HepG2 (cell line): Measurements from ENCODE around the gene LEMD2. TPM values are rescaled to one million over a fixed set of nuclear protein-coding genes. Genes with fewer than 3 reads are reported as not detected.

Experiments
- HDAC1 ChIP-seq: sonication (generic); formaldehyde crosslinking; IDR thresholded peaks from 2 replicates; pipeline ENCODE4 v1.5.1; 2020; ENCODE audit warnings: mild to moderate bottlenecking, missing genetic modification reagents
- HDAC2 ChIP-seq: sonication (generic); formaldehyde crosslinking; IDR thresholded peaks from 2 replicates; pipeline ENCODE4 v1.4.0; 2020; ENCODE audit warnings: missing genetic modification reagents
- MATR3 ChIP-seq: sonication (generic); formaldehyde crosslinking; IDR thresholded peaks from 2 replicates; pipeline ENCODE4 v1.4.0; 2020; ENCODE audit warnings: missing genetic modification reagents
- NFE2L2 ChIP-seq: fragments of 150-350 bp; IDR thresholded peaks from 2 replicates; pipeline ENCODE4 v1.6.1; 2014; ENCODE audit warnings: low read length
- RCOR2 ChIP-seq: IDR thresholded peaks from 2 replicates; pipeline ENCODE4 v1.6.1; 2016; ENCODE audit warnings: missing biosample characterization, missing genetic modification reagents
- YEATS4 ChIP-seq: sonication (generic); formaldehyde crosslinking; IDR thresholded peaks from 2 replicates; pipeline ENCODE4 v1.4.0; 2020; ENCODE audit warnings: missing genetic modification reagents, borderline replicate concordance
- ZFY ChIP-seq: sonication (generic); formaldehyde crosslinking; IDR thresholded peaks from 2 replicates; pipeline ENCODE4 v1.4.0; 2020; ENCODE audit warnings: missing genetic modification reagents
- ZNF326 ChIP-seq: sonication (generic); formaldehyde crosslinking; IDR thresholded peaks from 2 replicates; pipeline ENCODE4 v1.4.0; 2020; ENCODE audit warnings: missing genetic modification reagents, borderline replicate concordance
- ZNF431 ChIP-seq: sonication (generic); formaldehyde crosslinking; IDR thresholded peaks from 2 replicates; pipeline ENCODE4 v1.9.0; 2022; ENCODE audit warnings: missing genetic modification reagents, low read depth, mild to moderate bottlenecking, borderline replicate concordance
- polyA plus RNA-seq, 8 experiments: library from polyadenylated mRNA; depleted of rRNA in 3 of 8; stranded (reverse) in 7 of 8; unstranded in 1 of 8; fragments of >200 nt; fragmentation: Illumina TruSeq in 4 of 8; extraction: Trizol in 4 of 8; gene quantifications; 2 replicates each; pipeline versions ENCODE4 v1.2.1 to v1.2.3, GENCODE V29; 2011 to 2016; ENCODE audit warnings: low read depth in 4 of 8, missing spikeins in 1 of 8, mixed read lengths in 1 of 8; ENCODE audit not compliant: insufficient read depth in 1 of 8
- total RNA-seq, 5 experiments: library from RNA; depleted of rRNA; stranded (reverse); fragments of >200 nt; fragmentation: Illumina TruSeq; extraction: Trizol; gene quantifications; 2 replicates each; pipeline ENCODE4 v1.2.3, GENCODE V29; 2016; ENCODE audit warnings: low read depth in 1 of 5
- TF ChIP-seq, protein P1 (sequence below): sonication (generic); formaldehyde crosslinking; IDR thresholded peaks from 2 replicates; pipeline ENCODE4 v1.4.0; 2020; ENCODE audit warnings: missing genetic modification reagents, borderline replicate concordance
- TF ChIP-seq, protein P2 (sequence below), 2 experiments: sonication (generic) in 1 of 2; formaldehyde crosslinking in 1 of 2; IDR thresholded peaks; 2 replicates each; pipeline versions ENCODE4 v1.6.1 to v1.9.0; 2014 to 2022; ENCODE audit warnings: antibody characterized with exemption in 1 of 2, borderline replicate concordance in 1 of 2, inconsistent platforms in 1 of 2, low read depth in 1 of 2, missing genetic modification reagents in 1 of 2

The LEMD2 gene
- total and polyA plus RNA-seq, 2 of the 13 experiments (the other 11 are each of a cell fraction or from before 2014, with no cell fraction given) = 45.2 to 62.9 TPM

DNA sequence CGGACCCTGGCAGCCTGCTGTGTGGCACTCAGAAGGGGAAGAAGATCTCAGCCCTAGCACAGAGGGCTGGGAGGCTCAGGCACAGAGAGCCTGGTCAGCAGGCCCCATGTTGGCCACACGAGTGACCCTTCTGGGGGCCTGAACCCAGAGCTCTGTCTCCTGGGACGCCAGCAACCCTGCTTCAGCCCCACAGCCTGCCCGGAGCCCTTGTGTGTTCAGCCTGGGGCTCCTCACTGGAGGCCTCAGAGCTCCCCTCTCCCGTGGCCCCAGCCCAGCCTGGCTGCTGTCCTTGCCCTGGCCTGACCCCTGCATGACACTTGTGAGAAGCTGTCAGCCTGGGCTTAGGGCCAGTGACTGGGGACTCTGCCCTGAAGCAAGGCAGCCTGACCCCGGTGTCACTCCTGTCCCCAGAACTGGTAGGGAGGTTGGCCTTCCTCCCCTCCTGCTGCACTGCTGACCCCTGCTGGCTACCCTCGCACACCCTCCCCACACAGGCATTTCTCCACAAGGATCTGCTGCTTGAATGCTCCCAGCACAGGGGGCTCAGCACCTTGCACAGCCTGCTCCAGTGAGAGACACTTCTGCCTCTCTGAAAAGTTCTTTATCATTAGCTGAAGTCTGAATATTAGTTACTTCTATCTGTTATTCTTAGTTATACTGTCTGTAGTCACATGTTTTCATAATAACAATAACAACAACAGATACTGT is 26.9 kb downstream of the LEMD2 start (continued):
- TF ChIP-seq, protein P1, sequence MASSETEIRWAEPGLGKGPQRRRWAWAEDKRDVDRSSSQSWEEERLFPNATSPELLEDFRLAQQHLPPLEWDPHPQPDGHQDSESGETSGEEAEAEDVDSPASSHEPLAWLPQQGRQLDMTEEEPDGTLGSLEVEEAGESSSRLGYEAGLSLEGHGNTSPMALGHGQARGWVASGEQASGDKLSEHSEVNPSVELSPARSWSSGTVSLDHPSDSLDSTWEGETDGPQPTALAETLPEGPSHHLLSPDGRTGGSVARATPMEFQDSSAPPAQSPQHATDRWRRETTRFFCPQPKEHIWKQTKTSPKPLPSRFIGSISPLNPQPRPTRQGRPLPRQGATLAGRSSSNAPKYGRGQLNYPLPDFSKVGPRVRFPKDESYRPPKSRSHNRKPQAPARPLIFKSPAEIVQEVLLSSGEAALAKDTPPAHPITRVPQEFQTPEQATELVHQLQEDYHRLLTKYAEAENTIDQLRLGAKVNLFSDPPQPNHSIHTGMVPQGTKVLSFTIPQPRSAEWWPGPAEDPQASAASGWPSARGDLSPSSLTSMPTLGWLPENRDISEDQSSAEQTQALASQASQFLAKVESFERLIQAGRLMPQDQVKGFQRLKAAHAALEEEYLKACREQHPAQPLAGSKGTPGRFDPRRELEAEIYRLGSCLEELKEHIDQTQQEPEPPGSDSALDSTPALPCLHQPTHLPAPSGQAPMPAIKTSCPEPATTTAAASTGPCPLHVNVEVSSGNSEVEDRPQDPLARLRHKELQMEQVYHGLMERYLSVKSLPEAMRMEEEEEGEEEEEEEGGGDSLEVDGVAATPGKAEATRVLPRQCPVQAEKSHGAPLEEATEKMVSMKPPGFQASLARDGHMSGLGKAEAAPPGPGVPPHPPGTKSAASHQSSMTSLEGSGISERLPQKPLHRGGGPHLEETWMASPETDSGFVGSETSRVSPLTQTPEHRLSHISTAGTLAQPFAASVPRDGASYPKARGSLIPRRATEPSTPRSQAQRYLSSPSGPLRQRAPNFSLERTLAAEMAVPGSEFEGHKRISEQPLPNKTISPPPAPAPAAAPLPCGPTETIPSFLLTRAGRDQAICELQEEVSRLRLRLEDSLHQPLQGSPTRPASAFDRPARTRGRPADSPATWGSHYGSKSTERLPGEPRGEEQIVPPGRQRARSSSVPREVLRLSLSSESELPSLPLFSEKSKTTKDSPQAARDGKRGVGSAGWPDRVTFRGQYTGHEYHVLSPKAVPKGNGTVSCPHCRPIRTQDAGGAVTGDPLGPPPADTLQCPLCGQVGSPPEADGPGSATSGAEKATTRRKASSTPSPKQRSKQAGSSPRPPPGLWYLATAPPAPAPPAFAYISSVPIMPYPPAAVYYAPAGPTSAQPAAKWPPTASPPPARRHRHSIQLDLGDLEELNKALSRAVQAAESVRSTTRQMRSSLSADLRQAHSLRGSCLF = no peak
- TF ChIP-seq ZNF431 (CRISPR knock-in tag) = 0 out of 2 replicates have a peak, but pooled peaks have one; percentile 47
- TF ChIP-seq MATR3 (CRISPR knock-in tag) = no peak
- no peak for TF ChIP-seq NFE2L2
- TF ChIP-seq, protein P2, sequence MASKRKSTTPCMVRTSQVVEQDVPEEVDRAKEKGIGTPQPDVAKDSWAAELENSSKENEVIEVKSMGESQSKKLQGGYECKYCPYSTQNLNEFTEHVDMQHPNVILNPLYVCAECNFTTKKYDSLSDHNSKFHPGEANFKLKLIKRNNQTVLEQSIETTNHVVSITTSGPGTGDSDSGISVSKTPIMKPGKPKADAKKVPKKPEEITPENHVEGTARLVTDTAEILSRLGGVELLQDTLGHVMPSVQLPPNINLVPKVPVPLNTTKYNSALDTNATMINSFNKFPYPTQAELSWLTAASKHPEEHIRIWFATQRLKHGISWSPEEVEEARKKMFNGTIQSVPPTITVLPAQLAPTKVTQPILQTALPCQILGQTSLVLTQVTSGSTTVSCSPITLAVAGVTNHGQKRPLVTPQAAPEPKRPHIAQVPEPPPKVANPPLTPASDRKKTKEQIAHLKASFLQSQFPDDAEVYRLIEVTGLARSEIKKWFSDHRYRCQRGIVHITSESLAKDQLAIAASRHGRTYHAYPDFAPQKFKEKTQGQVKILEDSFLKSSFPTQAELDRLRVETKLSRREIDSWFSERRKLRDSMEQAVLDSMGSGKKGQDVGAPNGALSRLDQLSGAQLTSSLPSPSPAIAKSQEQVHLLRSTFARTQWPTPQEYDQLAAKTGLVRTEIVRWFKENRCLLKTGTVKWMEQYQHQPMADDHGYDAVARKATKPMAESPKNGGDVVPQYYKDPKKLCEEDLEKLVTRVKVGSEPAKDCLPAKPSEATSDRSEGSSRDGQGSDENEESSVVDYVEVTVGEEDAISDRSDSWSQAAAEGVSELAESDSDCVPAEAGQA (IDR thresholded peaks at IDR 0.05; ENCODE audit: low read depth) = no peak
- TF ChIP-seq, protein P2 (CRISPR knock-in tag; IDR thresholded peaks at IDR 0.05; ENCODE audit: borderline replicate concordance) = no peak
- TF ChIP-seq ZNF326 = no peak
- TF ChIP-seq ZFY (CRISPR knock-in tag) = peak; percentile 59
- peak; percentile 57; the same call in 1 of the 2 replicates for TF ChIP-seq YEATS4 (CRISPR knock-in tag)
- peak; percentile 87 for TF ChIP-seq HDAC1 (CRISPR knock-in tag)
- peak; percentile 92 for TF ChIP-seq HDAC2 (CRISPR knock-in tag)
- TF ChIP-seq RCOR2 (CRISPR knock-in tag) = peak; percentile 68
